ENCODE data around the gene SPDEF.
A peak's percentile ranks its signal among the peaks of the same experiment; 100 is the strongest.

SPDEF gene

DNA sequence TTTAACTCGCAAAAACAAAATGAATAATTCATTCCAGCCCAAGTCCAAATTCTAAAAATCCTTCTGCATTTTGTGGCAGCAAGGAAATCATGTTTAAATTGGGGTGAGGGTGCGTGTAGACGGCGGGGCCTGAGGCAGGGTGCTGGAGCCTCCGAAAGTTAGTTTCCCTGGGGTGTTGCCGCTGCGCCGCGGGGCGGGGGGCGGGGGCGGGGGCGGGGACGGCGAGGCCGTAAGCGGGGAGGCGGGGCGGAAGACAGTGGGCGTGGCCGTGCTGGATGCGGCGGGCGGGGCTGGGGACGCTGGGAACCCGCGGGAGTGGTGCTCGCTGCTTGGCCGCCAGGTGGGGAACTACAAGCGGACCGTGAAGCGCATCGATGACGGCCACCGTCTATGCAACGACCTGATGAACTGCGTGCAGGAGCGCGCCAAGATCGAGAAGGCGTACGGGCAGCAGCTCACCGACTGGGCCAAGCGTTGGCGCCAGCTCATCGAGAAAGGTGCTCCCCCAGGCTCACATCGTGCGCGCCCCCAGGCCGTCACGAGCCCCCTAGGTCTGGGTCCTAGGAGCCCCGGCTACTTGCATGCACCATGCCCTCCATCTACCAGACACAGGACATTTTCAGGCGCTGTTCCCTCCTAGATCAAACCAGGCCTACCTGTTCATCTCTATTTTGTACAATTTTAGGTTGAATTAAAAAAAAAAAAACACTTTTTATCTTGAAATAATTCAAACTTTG, 29.0 kb downstream of the SPDEF start:
- DNase-seq: peak; percentile 93 to 96 (median 95)

DNA sequence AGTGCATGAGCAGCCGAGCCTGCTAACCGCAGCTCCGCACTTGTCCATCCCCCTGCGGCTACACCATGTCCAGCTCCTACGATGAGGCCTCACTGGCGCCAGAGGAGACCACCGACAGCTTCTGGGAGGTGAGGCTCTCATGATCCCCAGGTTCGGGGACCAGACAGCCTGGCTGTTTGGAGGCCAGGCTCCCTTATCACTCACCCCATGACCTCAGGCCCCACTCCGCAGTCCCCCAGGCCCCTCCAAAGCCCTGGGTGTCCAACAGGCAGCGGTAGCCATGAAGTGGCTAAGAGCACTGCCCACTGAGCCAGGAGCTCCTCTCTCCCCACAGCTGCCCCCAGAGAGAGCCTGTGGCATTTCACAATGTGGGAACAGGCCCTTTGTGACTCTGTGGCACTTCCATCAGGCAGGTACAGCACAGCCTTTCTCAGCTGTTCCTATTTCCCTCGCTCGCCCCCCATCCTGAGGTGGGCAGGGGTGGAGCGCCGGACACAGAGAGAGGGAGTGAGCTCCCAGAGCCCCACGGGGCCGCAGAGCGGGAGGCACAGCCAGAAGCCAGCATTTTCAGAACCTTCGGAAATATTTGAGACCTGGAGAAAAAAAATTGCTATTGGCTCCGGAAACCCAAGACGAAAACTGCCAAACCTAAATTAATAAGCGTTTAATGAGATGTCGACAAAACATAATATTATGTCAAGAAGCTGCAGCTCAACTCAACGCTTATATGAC, 29.7 kb downstream of the SPDEF start:
- DNase-seq: no peak

DNA sequence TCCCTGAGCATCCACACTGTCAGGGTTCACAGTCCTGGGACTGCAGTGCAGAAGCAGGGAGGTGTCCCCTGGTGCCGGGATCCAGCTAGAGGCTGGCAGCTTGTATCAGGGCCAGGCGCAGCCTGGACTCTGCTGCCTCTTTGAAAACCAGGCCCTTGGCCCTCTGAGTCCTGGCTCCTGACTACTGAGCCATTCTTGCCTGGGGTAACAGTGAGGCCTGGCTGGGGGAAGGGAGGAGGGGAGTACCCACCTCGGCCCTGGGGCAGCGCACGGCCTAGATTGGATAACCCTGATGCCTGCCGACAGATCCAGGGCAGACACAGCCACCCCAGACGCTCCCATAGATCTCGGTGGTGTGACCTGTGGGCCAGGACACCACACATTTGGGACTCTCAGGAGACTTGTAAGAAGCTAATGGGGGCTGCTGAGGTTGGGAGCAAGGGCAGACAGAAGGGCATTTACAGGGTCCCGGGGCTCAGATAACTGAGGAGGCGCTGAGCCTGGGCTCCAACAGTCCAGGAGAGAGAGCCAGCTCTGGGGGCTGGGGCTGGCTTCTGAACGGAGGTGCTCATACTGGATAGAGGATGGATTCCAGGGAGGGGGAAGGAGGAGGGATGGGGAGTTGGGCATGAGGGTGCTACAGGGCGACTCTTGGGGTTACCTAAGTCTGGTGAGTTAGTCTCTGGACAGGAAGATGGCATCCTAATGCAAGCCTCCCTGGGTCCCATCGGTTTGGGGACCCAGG, 30.5 kb downstream of the SPDEF start:
- DNase-seq: no peak

DNA sequence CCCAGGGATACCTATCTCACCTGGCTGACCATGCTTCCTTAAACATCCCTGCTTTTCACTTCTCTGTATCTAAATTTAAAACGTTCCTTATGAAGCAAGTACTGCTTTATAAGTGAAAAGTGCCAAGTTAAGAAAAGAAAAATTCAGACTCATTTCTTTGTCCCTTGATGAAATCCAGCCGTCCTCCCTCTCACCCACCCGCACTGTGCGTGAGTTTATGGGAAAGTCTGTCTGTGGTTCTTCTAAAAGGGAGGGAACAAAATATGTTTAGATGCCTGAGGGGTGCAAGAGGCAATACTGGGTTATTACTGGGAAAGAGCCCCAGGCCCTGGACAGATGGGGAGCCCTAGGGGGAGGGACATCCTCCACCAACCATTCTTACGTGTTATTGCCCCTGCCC, 31.2 kb downstream of the SPDEF start:
- DNase-seq: no peak

DNA sequence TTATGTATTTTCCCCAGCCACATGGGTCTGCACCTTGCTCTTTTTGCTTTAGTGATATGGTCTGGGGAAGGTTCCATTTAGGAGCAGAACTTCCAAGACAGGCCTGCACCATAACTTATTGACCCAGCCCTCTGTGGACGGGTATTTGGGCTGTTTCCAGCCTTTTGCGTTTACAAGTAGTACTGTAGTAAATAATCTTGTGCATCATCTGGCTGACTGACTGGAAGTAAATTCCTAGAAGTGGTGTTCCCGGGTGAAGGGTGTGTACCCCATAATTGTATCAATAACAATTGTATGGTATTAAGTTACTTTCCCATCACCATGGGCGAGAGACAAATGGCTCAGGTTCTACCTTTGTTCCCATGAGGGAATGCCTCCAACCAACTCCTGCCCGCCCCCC, 31.6 kb downstream of the SPDEF start:
- DNase-seq: no peak

DNA sequence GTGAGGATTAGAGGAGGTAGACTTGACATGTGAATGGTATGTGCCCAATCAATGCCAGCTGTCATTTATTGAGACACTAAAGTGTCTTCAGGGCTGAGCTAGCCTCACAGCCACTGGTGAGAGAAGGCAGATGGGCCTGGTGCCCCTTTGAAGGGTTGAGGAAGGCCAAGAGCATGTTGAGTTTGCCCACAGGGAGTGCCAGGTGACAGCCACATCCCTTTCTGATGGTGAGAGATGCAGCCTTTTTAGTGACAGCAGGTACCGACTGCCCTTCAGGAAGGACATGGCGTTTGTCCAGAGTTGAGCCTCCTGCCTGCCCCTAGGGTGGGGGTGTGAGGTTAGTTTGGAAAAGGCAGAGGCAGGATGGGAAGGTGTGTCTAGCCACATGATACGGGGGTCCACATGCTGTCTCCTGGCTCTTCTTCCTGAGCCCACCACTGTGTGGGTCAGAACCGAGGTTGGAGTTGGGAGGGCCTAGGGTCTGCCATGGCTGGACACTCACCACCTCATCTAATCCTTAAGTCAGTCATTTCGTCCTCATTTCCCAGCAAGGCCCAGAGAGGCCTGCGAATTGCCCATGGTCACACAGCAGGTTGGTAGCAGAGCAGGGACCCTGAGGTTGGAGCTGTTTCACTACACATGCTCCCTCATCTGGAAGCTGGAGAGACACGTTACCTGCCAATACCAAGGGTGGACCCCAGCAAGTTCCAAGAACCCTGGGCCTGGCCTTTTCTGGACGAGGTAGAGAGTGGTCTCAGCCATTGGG, 32.5 kb downstream of the SPDEF start:
- DNase-seq: no peak

DNA sequence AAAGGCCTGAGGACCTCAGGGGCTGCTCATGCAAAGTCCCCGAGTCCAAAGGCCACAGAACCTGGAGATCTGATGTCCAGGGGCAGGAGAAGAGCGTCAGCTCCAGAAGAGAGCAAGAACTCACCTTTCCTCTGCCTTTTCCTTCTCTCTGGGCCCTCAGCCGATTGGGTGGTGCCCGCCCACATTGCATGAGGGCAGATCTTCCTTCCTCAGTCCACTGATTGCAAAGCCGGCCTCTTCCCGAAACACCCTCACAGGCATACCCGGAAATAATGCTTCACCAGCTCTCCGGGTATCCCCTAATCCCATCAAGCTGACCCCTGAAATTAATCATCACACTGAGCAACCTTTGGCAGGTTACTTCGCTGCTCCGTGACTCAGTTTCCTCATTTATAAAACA, 33.4 kb downstream of the SPDEF start:
- no peak for DNase-seq

DNA sequence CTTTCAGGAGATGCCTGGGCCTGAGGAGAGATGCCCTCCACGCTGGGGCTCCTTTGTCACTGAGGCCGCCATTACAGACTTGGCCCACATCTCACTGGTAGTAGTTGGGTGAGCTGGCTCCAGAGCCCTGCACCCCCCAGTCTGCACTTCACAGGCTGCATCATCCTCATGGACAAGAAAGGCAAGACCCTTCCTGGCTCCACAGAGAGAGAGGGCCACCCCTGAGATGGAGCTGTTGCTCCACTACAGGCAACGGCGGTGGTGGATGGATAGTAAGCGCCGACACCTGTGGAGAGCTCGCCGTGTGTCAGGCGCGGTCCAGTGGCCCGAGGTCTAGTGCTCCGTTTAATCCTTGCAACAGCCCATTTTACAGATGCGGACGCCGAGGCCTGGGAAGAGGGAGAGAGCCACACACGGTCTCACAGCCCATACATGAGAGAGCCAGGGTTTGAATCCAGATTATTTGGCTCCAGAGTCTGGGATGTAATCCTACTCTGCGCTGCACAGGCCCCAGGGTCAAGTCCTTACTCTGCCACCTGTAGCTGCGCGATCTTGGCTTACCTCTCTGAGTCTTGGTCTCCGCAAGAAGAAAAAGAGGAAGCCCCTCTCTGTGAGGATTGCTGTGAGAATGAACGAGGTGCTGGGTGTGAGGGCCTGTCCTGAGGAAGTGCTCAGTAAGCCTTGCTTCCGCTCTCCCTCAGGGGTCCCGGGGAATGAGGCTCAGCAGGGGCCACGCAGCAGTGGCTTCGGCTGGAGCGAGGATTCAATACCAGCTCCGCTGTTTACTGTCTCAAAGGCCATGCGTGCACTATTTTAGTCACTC, 34.5 kb downstream of the SPDEF start:
- no peak for DNase-seq

DNA sequence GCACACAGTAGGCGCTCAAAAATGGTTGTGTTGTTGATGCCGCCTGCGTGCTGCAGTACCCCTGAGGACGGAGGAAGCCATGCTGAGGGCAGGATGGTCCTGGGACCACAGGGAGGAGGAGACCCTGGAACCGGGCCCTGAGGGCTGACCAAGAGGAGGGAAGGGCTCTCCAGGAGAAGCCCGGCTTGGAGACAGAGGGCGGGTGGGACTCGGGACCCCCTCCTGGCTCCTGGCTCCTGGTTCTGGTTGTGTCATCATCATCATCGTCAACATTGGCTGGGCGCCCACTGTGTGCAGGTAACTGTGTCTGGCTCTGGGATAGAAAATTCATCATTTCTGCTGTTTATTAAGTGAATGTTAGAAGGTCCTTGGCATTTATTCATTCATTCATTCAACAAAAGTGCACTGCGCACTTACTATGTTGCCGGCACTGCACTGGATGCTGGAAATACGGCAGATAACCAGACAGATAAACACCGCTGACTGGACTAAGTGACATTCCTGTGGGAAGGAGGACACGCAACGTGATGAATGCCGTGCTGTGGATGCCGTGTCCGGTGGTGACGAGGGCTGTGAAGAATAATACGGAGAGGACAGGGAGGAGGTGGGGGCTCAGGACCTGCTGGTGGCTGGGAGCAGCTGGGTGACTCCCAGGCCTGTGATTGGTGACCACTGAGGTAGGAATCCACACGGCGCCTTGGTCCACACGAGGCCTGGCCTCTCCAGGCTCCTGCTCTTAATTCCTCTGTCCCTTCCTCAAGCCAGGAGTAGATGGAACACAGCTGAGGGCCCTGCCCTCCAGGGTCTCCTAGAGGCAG, 35.3 kb downstream of the SPDEF start:
- DNase-seq: no peak

DNA sequence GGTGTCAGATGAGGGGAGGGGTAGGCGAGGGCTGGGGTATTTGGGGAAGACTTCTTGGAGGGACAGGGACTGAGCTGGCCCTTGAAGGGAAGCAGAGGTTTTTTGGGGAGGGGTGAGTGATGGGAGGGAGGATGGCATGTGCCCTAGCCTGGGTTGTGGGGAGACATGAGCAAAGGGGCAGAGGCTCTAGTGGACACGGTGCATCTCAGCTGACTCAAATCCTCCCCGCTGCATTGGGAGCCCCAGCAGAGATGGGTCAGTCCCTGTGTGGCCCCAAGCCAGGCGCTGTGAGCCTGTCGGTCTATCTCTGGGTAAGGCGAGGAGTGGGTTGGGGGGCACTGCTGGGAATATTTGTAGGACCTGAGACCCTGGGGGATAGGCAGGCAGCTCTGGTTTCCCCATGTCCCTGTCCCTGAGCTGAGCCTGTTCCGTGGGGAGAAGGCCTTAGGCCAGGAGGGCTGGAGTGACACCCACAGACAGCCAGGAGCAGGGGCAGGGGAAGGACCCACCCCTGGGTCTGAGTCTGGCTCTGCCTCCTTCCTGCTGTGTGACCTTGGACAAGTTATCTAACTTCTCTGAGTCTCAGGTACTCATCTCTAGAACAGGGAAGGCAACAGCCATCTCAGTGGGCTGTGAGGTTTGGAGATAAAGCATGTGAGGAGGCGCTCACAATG, 36.0 kb downstream of the SPDEF start:
- no peak for DNase-seq

DNA sequence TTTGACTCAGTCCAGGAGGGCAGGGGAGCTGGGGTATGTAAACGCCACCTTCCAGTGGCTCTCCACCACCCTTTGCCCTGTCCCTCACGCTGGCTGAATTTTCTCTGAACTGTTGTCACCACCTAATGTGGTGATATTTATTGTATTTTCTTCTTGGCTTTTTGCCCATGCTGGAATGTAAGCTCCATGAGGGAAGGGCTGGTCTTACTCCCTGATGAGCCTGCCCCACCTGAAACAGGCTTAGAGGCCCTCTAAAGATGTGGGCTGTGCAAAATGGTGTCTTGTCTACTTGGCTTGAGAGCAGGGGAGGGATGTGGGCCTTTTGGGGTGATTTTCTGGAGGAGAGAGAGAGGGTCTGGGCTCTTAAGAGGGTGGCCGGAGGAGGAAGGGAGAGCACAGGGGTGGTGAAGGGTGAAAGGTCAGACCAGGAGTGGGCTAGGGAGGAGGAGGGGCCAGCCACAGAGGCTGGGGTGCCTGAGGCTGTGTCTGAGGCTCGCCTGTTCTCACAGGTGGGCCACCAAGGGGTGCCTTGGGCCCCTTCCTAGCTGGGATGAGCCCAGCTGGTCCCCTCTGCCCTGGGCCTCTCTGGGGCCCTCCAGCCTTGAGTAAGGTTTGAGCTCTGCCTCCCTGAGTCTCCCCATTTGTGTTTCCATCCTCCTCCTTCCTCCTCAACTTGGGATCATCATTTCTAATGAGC, 37.3 kb downstream of the SPDEF start:
- no peak for DNase-seq

DNA sequence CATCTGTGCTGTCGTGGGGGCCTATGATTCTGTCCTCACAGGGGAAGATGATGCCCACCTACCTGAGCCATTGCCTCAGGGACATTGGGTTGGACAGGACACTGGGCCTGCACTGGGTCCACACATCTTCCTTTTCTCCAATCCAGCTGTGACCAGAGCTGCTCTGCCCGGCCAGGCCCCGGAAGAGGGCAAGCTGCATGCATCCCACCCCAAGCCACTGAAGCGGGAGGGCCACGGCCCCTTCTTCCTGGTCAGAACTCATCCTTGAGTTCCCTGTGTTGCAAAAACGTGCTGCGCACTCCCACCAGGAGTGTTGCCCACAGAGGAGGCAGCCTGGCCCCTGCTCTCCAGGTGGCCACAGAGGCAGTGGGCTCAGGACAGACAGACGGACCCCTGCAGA, 38.2 kb downstream of the SPDEF start:
- no peak for DNase-seq

DNA sequence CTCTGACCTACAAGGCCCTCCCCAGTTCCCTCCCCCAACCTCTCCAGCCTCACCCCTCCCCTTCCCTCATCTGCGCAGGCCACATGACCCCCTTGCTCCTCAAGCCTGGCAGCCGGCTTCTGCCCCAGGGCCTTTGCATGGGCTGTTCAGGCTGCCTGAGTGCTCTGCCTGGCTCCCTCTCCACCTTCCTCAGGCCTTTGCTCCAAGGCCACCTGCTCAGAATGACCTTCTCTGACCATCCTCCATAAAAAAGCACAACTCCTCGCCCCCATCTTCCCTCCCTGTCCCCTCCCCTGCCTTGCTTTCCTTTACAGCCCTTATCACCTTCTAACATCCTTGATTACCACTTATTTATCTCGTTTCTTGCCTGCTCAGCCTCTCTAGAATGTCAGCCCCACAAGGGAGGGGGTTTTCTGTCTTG, 38.7 kb downstream of the SPDEF start:
- no peak for DNase-seq

DNA sequence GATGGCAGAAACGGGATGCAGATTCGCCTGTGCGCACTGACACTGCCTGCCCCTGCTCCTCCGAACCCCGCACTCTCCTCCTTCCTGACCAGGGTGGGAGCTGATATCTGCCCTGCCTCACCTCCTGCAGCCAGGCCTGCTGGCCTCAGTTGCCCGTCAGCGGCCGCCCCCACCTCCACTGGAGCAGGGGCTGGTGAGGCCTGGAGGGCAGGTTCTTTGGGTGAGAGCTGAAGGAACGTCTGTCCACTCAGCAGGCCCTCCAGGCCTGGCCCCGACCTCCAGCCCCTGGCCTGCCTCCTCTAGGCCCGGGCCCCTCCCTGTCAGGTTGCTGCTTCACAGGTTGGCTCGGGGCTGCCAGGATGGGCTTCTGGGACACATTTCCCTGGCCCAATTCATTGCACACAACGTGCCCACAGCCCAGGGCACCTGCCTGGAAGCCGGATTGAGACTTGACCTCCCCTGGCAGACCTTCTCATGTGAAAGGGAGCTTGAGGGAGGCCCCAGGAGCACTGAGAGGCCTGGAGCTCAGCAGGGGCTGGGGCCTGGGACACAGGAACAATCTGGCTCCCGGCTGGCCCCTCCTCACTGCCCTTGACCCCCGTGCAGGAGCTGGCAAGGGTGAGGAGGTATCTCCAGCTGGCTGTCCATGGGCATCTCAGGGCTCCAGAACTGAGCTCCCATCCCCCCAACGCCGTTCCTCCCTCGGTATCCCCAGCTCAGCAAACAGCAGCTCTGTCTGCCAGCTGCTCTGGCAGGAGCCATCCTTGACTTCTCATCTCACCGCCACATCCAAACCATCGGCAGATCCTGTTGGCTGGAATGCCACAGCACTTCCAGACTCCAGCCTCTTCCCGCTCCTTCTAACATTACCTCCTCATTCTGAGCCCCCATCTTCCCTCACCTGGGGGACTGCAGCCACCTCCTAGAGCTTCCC, 39.5 kb downstream of the SPDEF start:
- DNase-seq: no peak

DNA sequence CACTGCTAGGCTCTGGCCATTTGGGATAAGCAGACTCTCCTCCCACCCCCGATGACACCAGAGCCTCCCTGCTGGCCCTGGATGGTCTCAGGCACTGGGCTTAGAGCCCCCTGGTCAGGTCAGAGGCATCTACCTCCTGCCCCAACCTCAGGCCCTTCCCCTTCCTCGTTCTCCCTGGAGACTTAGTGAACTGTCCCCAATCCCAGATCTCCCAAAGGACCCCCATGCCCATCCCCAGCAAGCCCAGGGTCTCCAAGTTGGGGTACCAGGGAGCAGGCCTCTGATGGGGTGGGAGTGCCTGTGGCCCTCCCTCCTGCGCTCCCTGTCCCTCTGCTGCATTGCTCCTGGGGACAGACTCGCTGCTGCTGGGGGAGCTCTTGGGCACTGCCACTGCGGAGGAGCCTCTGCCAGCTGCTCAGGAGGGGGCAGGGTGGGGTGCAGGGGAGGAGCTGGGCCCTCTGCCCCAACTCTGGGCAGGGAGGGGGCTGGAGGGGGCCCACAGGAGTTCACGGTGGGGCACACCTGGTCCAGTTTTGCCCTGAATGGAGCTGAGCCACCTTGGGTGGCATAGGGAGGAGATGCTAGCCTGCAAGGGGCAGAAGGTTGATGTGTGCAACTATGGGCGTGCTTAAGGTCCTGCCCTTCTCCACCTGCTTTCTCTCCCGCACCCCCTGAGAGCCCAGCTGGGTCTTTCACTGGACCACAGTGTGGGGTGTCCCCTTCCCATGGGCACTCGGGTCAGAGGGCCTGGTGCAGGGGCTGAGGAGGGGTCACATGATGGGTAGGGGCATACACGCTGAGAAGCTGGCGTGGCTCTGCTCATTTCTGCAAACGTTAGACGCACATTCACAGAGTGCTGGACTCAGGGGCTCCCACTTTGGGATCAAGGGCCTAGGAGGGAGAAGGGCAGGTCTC, 40.4 kb downstream of the SPDEF start:
- DNase-seq: no peak

DNA sequence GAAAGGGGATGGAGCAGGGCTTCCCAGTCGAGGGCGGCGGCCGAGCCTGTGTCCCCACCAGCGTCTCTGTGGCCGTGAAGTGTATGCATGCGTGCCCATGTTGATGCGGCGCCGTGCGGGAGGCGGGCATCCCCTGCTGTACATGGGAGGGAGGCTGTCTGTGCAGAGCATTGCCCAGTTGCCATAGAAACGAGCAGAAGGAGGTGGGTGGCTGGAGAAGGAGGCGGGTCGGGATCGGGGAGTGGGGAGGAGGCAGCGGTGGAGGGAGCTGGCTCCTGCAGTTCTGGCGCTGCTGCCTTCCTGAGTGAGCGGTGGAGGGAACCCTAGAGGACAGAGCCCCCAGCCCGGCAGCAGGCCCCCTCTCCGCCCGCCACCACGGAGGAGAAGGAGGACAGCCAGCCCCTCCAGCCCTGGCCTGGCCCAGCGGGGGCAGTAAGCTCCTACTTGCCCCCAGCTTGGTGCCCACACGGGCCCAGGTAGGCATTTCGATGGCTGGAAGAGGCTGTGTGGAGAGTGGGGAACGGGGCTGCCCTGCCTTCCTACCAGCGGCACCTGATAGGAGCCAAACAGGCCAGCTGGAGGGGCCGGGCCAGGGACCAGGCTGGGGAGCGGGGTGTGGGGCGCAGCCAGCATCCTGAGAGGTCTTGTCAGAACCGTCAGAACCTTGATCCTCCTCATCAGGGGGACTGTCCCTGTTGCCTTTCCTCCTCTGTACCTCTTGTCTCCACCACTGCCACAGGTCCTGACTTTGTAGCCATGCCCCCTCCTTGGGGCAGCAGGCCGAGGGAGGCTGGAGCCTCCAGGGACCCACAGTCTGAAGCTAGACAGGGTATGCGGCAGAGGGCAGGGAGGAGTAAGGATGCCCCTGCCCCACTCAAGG, 41.3 kb downstream of the SPDEF start:
- no peak for DNase-seq

DNA sequence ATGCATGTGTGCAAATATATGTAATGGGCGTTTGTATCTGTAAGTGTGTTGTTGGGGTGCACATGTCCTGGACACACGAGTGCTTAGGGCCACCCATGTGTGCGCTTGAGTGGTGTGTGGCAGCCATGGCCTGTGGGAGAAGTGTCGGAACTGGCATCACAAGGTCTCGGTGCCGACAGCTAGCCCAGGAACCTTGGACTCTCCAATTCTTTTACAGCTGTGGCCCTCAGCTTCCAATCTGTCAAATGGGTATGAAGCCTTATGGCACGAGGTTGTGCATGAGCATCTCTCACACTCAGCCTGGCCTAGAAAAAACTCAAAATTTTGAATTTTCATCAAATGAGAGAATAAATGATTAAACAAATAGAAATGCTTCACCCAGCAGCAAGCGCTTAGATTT, 42.0 kb downstream of the SPDEF start:
- DNase-seq: no peak

Measured in T-helper 1 cell (primary cell).